ENCODE results near the gene FPR3. TPM values are rescaled to one million over a fixed set of nuclear protein-coding genes. Genes with fewer than 3 reads are reported as not detected.

The FPR3 gene, protein sequence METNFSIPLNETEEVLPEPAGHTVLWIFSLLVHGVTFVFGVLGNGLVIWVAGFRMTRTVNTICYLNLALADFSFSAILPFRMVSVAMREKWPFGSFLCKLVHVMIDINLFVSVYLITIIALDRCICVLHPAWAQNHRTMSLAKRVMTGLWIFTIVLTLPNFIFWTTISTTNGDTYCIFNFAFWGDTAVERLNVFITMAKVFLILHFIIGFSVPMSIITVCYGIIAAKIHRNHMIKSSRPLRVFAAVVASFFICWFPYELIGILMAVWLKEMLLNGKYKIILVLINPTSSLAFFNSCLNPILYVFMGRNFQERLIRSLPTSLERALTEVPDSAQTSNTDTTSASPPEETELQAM
- polyA plus RNA-seq: 4.9 TPM
- long read RNA-seq, donor 1: 0 reads
- long read RNA-seq, donor 2, partial matches to known transcripts: 0 of 1 reads
- long read RNA-seq, donor 2, other reads (novel, unspliced or antisense): 0 of 1 reads
- long read RNA-seq, donor 3, partial matches to known transcripts: 0 of 2 reads
- long read RNA-seq, donor 3, other reads (novel, unspliced or antisense): 0 of 2 reads
- long read RNA-seq, donor 4: 0 reads
- long read RNA-seq, donor 5, partial matches to known transcripts: 0 of 1 reads
- long read RNA-seq, donor 5, other reads (novel, unspliced or antisense): 0 of 1 reads
- long read RNA-seq, donor 6: 0 reads
- long read RNA-seq, donor 7: 0 reads
- long read RNA-seq, donor 8, partial matches to known transcripts: 0 of 1 reads
- long read RNA-seq, donor 8, other reads (novel, unspliced or antisense): 0 of 1 reads
- long read RNA-seq, donor 9: 0 reads
- long read RNA-seq, donor 10: 0 reads
- long read RNA-seq, donor 11: 0 reads

DNA sequence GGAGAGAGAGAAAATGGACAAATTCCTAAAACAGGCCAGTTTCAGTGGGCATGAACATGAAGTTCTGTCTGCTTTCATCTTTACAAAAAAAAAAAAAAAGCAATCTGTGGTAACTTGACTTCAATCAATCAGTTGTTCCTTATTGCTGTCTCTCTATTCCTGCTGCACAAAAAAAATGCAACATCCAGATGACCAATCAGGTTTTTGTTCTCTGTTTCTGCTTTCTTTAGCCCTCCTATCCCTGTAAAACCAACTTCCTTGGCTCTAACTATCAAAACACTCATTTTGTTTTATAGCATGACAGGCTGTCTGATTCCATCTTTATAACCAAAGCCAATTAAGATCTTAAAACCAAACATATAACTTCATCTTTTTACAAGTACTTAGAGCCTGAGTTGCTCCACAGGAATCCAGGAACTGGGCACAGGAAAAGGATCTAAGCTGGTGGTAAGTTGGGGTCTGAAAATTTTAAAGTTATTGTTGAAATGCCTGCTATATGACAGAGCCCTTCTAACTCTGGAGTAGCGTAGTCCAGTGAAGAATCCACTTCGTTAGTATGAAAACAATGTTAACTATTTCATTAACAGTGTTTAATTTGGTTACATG lies at the start of gene FPR3:
FPR3 (plus strand) TSS at position 273 of the 606 bp plus-strand sequence. CDS start 28,592 bp downstream, outside the sequence.
- no peaks in the 10 kb centered on the region for H3K4me1 ChIP-seq (ENCODE audit: control insufficient read depth, insufficient read depth, low read length)
- no peak for DNase-seq
- no peaks in the 10 kb centered on the region for H3K27me3 ChIP-seq (ENCODE audit: control insufficient read depth, insufficient read depth, low read length)
- no peak within 1 kb of the TSS for H3K27ac ChIP-seq (ENCODE audit: low read length)
- no CpG with 5 or more reads among the region's 2 CpGs for WGBS (ENCODE audit: insufficient coverage, low lambda C conversion rate)
- no peak within 1 kb of the TSS for H3K4me3 ChIP-seq (ENCODE audit: low read length)
- H3K36me3 ChIP-seq (ENCODE audit: control insufficient read depth, insufficient read depth, low read length): no peaks in the 10 kb centered on the region
- no peaks in the 10 kb centered on the region for H3K9me3 ChIP-seq (ENCODE audit: control insufficient read depth, low read depth, low read length)

DNA sequence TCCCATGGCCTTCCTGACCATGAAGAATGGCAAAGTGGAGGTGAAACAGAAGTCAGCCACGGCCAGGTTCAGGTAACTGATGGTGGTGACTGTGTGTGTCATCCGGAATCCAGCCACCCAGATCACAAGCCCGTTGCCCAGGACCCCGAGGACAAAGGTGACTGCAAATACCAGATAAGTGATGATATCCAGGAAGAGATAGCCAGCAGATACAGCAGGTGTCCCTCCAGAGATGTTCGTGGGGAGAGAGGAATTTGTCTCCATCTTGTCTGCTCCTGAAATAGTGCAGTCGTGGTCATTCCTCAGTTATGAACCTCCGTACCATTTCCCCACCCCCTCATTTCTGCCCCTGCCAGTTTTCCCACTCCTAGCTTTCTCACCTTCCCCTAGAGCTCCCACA lies 48.2 kb upstream of the FPR3 start:
- Histone ChIP-seq H3K9me3 (ENCODE audit: control insufficient read depth, low read depth, low read length) (no peaks in the 10 kb centered on the region), H3K36me3 (ENCODE audit: control insufficient read depth, insufficient read depth, low read length) (no peaks in the 10 kb centered on the region), H3K4me1 (ENCODE audit: control insufficient read depth, insufficient read depth, low read length) (no peaks in the 10 kb centered on the region), H3K4me3 (ENCODE audit: low read length) (no peak overlapping the region), H3K27me3 (ENCODE audit: control insufficient read depth, insufficient read depth, low read length) (no peaks in the 10 kb centered on the region), H3K27ac (ENCODE audit: low read length) (no peak overlapping the region)
- WGBS (ENCODE audit: insufficient coverage, low lambda C conversion rate): 75% methylated on average over 2 of the region's 7 CpGs
- DNase-seq: no peak

DNA sequence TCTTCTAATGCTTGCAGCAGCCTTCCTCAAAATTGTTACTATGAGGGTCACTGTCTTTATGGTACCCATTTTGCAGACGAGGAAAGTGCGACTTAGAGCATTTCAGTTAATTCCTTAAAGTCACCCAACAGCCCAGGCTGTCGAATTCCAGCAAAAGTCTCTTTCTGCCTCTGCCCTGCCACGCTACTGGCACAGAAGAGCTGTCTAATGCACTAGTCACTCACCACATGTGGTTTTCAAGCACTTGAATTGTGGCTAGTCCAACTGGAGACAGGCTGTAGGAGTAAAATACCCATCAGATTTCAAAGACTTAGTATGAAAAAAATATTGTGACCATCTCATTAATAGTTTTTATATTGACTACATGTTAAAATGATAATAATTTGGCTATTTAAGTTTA lies 45.0 kb upstream of the FPR3 start:
- Histone ChIP-seq H3K9me3 (ENCODE audit: control insufficient read depth, low read depth, low read length) (no peaks in the 10 kb centered on the region), H3K27ac (ENCODE audit: low read length) (no peak overlapping the region), H3K4me3 (ENCODE audit: low read length) (no peak overlapping the region), H3K27me3 (ENCODE audit: control insufficient read depth, insufficient read depth, low read length) (no peaks in the 10 kb centered on the region), H3K4me1 (ENCODE audit: control insufficient read depth, insufficient read depth, low read length) (no peaks in the 10 kb centered on the region), H3K36me3 (ENCODE audit: control insufficient read depth, insufficient read depth, low read length) (no peaks in the 10 kb centered on the region)
- no peak for DNase-seq
- WGBS (ENCODE audit: insufficient coverage, low lambda C conversion rate): no CpG with 5 or more reads among the region's 4 CpGs

DNA sequence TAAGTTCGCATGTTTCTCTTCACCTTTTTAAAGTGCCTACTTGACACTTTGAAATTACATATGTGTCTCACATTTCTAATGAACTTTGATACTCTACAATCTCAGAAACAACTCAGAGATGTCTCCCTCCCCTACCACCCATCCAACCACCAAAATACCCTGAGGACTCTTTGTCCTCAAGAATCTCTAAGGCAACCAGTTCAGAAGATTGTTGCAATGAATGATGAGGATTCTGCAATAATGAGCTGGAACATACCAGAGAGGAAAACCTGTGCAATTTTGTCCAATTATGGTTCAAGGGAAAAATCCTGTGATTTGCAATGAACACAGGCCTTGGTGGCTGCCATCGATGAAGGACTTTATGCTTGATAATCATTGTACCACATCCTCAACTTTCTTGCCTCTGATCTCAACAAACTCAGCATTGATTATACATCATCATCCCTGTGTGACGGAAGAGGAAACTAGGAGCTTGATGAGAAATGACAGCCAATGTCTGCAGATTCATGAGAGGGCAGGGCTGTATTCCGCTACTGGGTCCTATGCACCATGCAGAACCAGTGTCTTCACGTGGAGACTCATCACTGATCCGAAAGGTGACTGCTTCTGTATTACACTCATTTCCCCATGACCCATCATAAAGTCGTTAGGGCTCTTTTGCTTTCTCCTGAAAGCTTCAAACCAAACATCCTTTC lies 44.4 kb upstream of the FPR3 start:
- no peak for DNase-seq
- no CpG with 5 or more reads among the region's 7 CpGs for WGBS (ENCODE audit: insufficient coverage, low lambda C conversion rate)
- H3K9me3 ChIP-seq (ENCODE audit: control insufficient read depth, low read depth, low read length): no peaks in the 10 kb centered on the region
- no peaks in the 10 kb centered on the region for H3K27me3 ChIP-seq (ENCODE audit: control insufficient read depth, insufficient read depth, low read length)
- H3K4me1 ChIP-seq (ENCODE audit: control insufficient read depth, insufficient read depth, low read length): no peaks in the 10 kb centered on the region
- H3K36me3 ChIP-seq (ENCODE audit: control insufficient read depth, insufficient read depth, low read length): no peaks in the 10 kb centered on the region
- no peak overlapping the region for H3K27ac ChIP-seq (ENCODE audit: low read length)
- H3K4me3 ChIP-seq (ENCODE audit: low read length): no peak overlapping the region

DNA sequence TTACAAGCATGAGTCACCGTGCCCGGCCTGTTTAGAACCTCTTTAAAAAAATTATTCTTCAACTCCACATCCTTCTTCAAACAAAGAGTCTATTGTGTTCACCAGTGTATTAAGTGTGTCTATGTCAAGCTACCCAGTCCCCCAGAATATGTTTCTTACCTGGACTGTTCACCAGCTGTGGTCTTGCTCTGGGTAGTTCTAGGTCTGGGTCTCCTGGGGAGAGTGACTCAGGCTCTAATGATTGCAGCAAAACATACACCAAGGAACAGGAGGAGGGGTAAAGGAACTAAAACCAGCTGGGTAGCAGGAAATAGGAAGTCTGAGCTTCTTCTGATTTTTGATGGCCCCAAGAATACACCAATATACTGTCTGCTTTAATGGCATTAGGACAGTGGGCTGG lies 43.3 kb upstream of the FPR3 start, which contains the start of gene FPR1:
FPR1 (minus strand) TSS at position 224 of the 400 bp plus-strand sequence. CDS start 4,884 bp downstream, outside the sequence.
- DNase-seq: no peak
- Histone ChIP-seq H3K4me3 (ENCODE audit: low read length) (no peak within 1 kb of the TSS), H3K9me3 (ENCODE audit: control insufficient read depth, low read depth, low read length) (no peaks in the 10 kb centered on the region), H3K27ac (ENCODE audit: low read length) (no peak within 1 kb of the TSS), H3K27me3 (ENCODE audit: control insufficient read depth, insufficient read depth, low read length) (no peaks in the 10 kb centered on the region), H3K4me1 (ENCODE audit: control insufficient read depth, insufficient read depth, low read length) (no peaks in the 10 kb centered on the region), H3K36me3 (ENCODE audit: control insufficient read depth, insufficient read depth, low read length) (no peaks in the 10 kb centered on the region)
- no CpG with 5 or more reads among the region's 2 CpGs for WGBS (ENCODE audit: insufficient coverage, low lambda C conversion rate)

DNA sequence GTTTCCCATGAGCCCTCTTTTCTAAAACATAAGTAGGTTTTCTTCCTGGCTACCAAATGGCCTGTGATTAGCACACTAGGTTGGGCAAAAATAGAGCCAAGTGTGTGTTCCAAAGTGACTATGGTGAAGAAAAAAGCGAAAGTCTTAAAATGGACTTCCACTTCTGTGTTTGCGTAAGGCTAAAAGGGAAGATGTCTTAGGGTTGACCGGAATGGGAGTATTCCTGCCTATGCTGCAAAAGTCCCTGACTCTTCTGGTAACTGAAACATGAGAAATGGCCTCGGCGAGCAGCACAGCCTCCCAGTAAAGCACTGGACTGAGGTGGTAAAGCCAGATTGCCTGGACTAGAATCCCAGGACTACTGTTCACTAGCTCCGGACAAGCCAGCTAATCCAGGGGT lies 40.8 kb upstream of the FPR3 start:
- WGBS (ENCODE audit: insufficient coverage, low lambda C conversion rate): 94% methylated on average over 2 of the region's 6 CpGs
- H3K27me3 ChIP-seq (ENCODE audit: control insufficient read depth, insufficient read depth, low read length): no peaks in the 10 kb centered on the region
- H3K4me3 ChIP-seq (ENCODE audit: low read length): no peak overlapping the region
- no peaks in the 10 kb centered on the region for H3K4me1 ChIP-seq (ENCODE audit: control insufficient read depth, insufficient read depth, low read length)
- no peaks in the 10 kb centered on the region for H3K36me3 ChIP-seq (ENCODE audit: control insufficient read depth, insufficient read depth, low read length)
- no peak for DNase-seq
- H3K27ac ChIP-seq (ENCODE audit: low read length): no peak overlapping the region
- H3K9me3 ChIP-seq (ENCODE audit: control insufficient read depth, low read depth, low read length): no peaks in the 10 kb centered on the region

DNA sequence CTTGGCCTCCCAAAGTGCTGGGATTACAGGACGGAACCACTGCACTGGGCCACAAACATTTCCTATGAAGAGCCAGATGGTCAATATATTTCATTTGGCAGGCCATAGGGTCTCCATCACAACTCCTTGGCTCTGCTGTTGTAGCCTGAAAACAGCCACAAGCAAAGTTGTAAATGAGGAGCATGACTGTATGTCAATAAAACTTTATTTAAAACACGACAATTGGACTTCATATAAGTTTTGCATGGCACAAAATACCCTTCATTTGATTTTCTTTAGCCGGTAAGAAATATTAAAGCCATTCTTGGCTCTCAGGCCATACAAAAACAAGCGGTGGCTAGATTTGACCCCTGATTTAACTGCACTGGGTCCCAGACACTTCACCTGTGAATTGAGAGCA lies 40.2 kb upstream of the FPR3 start:
- H3K36me3 ChIP-seq (ENCODE audit: control insufficient read depth, insufficient read depth, low read length): no peaks in the 10 kb centered on the region
- H3K4me3 ChIP-seq (ENCODE audit: low read length): no peak overlapping the region
- DNase-seq: no peak
- H3K27me3 ChIP-seq (ENCODE audit: control insufficient read depth, insufficient read depth, low read length): no peaks in the 10 kb centered on the region
- H3K4me1 ChIP-seq (ENCODE audit: control insufficient read depth, insufficient read depth, low read length): no peaks in the 10 kb centered on the region
- WGBS (ENCODE audit: insufficient coverage, low lambda C conversion rate): no CpG with 5 or more reads among the region's 4 CpGs
- no peaks in the 10 kb centered on the region for H3K9me3 ChIP-seq (ENCODE audit: control insufficient read depth, low read depth, low read length)
- no peak overlapping the region for H3K27ac ChIP-seq (ENCODE audit: low read length)

DNA sequence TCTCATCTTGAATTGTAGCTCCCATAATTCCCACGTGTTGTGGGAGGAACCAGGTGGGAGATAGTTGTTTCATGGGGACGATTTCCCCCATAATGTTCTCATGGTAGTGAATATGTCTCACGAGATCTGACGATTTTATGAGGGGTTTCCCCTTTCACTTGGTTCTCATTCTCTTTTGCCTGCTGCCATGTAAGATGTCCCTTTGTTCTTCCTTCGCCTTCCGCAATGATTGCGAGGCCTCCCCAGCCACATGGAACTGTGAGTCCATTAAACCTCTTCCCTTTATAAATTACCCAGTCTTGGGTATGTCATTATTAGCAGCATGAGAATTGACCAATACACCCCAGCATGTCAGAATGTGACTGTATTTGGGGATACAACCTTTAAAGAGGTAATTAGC lies 39.4 kb upstream of the FPR3 start:
- WGBS (ENCODE audit: insufficient coverage, low lambda C conversion rate): no CpG with 5 or more reads among the region's 7 CpGs
- no peaks in the 10 kb centered on the region for H3K36me3 ChIP-seq (ENCODE audit: control insufficient read depth, insufficient read depth, low read length)
- no peaks in the 10 kb centered on the region for H3K27me3 ChIP-seq (ENCODE audit: control insufficient read depth, insufficient read depth, low read length)
- DNase-seq: no peak
- H3K27ac ChIP-seq (ENCODE audit: low read length): no peak overlapping the region
- H3K4me3 ChIP-seq (ENCODE audit: low read length): no peak overlapping the region
- no peaks in the 10 kb centered on the region for H3K4me1 ChIP-seq (ENCODE audit: control insufficient read depth, insufficient read depth, low read length)
- no peaks in the 10 kb centered on the region for H3K9me3 ChIP-seq (ENCODE audit: control insufficient read depth, low read depth, low read length)

DNA sequence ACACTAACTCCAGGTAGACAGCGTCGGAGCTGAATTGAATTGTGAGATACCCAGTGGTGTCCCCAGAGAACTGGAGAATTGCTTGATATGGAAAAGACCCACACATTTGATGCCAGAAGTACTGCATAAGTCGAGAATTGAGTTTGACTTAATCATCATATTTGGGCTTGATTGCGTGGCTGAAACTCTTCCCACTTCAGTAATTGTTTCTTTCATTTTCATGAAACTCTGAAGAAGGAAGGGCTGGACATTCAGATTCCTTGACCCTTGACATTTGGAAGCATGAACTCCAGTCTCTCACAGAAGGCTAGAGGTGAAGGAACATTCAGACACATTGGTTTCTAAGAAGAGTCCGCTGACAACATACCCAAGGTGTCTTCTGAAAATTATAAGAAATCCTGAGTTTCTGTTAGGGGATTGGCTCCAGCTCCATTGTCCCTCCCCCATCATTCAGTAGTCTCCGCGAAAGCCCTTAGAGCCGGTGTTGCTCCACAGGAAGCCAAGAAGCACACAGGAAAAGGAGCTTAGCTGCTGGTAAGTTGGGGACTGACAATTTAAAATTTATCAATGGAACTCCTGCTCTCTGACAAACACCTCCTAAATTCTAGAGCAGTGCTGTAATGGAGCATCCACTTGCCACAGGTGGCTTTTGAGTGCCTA lies 34.1 kb upstream of the FPR3 start, which contains the start of gene FPR2:
FPR2 (plus strand) TSS at position 484 of the 660 bp plus-strand sequence. CDS start 7,479 bp downstream, outside the sequence.
- DNase-seq: no peak
- H3K27ac ChIP-seq (ENCODE audit: low read length): no peak within 1 kb of the TSS
- H3K4me1 ChIP-seq (ENCODE audit: control insufficient read depth, insufficient read depth, low read length): no peaks in the 10 kb centered on the region
- no peaks in the 10 kb centered on the region for H3K36me3 ChIP-seq (ENCODE audit: control insufficient read depth, insufficient read depth, low read length)
- no peaks in the 10 kb centered on the region for H3K27me3 ChIP-seq (ENCODE audit: control insufficient read depth, insufficient read depth, low read length)
- WGBS (ENCODE audit: insufficient coverage, low lambda C conversion rate): no CpG with 5 or more reads among the region's 8 CpGs
- no peaks in the 10 kb centered on the region for H3K9me3 ChIP-seq (ENCODE audit: control insufficient read depth, low read depth, low read length)
- H3K4me3 ChIP-seq (ENCODE audit: low read length): no peak within 1 kb of the TSS

Data from large intestine (tissue), 12 donors.